GM21723 (cell line): Measurements from ENCODE around the gene GADD45B.
"Not testable (repeated sequence)": the region's sequence is repeated elsewhere in the genome, so short reads cannot be mapped to it uniquely, and the experiment has no call there.

Experiments used
- ATAC-seq: cut with Tn5 transposase; IDR thresholded peaks from one replicate; pipeline ENCODE4 v1.9.1; 2021; ENCODE audit warnings: mild to moderate bottlenecking, moderate library complexity; ENCODE audit not compliant: unreplicated experiment

GADD45B gene

GRCh38 chr19:2512523-2513431, 36.9 kb downstream of the GADD45B start:
- no peak for ATAC-seq

- no peak for ATAC-seq
Observed at GRCh38 chr19:2514981-2515518, 39.1 kb downstream of the GADD45B start.

GRCh38 chr19:2516727-2517126, 40.8 kb downstream of the GADD45B start:
- no peak for ATAC-seq

GRCh38 chr19:2517881-2518601, 42.1 kb downstream of the GADD45B start:
- ATAC-seq, result no peak

- not testable (repeated sequence) for ATAC-seq
Observed at GRCh38 chr19:2518856-2519255, 42.9 kb downstream of the GADD45B start.

GRCh38 chr19:2519482-2519881, 43.6 kb downstream of the GADD45B start:
- no peak for ATAC-seq

- no peak for ATAC-seq
Observed at GRCh38 chr19:2523630-2524311, 47.8 kb downstream of the GADD45B start.

- no peak for ATAC-seq
Observed at GRCh38 chr19:2524361-2524839, 48.5 kb downstream of the GADD45B start.

GRCh38 chr19:2524840-2525723, 49.2 kb downstream of the GADD45B start:
- ATAC-seq, result no peak

GRCh38 chr19:2527171-2527570, 51.2 kb downstream of the GADD45B start:
- ATAC-seq, result no peak

GRCh38 chr19:2527686-2528085, 51.8 kb downstream of the GADD45B start:
- ATAC-seq, result no peak
